Stimulated activated CD4-positive, alpha-beta T cell treated with anti-CD3 and anti-CD28 coated beads, Interleukin-4, amount 100 ng/mL, for 4 hours (primary cell): Measurements from ENCODE around the gene ANKRD53.

ENCODE experiments used
- DNase-seq, 2 experiments: peaks; one replicate each; pipeline ENCODE4 v3.0.0-alpha.2; 2020

The ANKRD53 gene

GRCh38 chr2:70944111-70944690 lies 34.2 kb upstream of the ANKRD53 start:
- no peak for DNase-seq

GRCh38 chr2:70946832-70947442 lies 31.5 kb upstream of the ANKRD53 start:
- peak; percentile 17 to 27 for DNase-seq

GRCh38 chr2:70947556-70948184 lies 30.8 kb upstream of the ANKRD53 start:
- no peak for DNase-seq

- DNase-seq = peak; percentile 73 to 76
Observed at GRCh38 chr2:70948337-70949003, 30.0 kb upstream of the ANKRD53 start.

- no peak for DNase-seq
Observed at GRCh38 chr2:70949086-70949485, 29.3 kb upstream of the ANKRD53 start.

GRCh38 chr2:70954886-70955285 lies 23.5 kb upstream of the ANKRD53 start:
- DNase-seq = no peak

GRCh38 chr2:70956141-70956540 lies 22.3 kb upstream of the ANKRD53 start:
- no peak for DNase-seq

- no peak for DNase-seq
Observed at GRCh38 chr2:70957798-70958197, 20.6 kb upstream of the ANKRD53 start.

GRCh38 chr2:70958759-70959158 lies 19.7 kb upstream of the ANKRD53 start:
- DNase-seq = no peak

GRCh38 chr2:70959271-70959761 lies 19.1 kb upstream of the ANKRD53 start:
- DNase-seq = no peak

- DNase-seq = no peak
Observed at GRCh38 chr2:70959851-70960832, 18.3 kb upstream of the ANKRD53 start.

- no peak for DNase-seq
Observed at GRCh38 chr2:70960833-70961647, 17.4 kb upstream of the ANKRD53 start.

- DNase-seq = no peak
Observed at GRCh38 chr2:70961648-70961994, 16.8 kb upstream of the ANKRD53 start.

GRCh38 chr2:70962211-70962884 lies 16.1 kb upstream of the ANKRD53 start:
- no peak for DNase-seq

- no peak for DNase-seq
Observed at GRCh38 chr2:70962885-70963878, 15.2 kb upstream of the ANKRD53 start.

- DNase-seq = no peak
Observed at GRCh38 chr2:70964133-70964532, 14.3 kb upstream of the ANKRD53 start.

- DNase-seq = peak; percentile 74 to 84
Observed at GRCh38 chr2:70964596-70965386, 13.6 kb upstream of the ANKRD53 start.

GRCh38 chr2:70965506-70965905 lies 12.9 kb upstream of the ANKRD53 start:
- no peak for DNase-seq

- no peak for DNase-seq
Observed at GRCh38 chr2:70966681-70967080, 11.7 kb upstream of the ANKRD53 start.
